ENCODE measurements around the gene ZNF335.

- TF ChIP-seq CTCF (IDR thresholded peaks at IDR 0.05) = no peak
- TF ChIP-seq ZFX (IDR thresholded peaks at IDR 0.05; ENCODE audit: borderline replicate concordance) = no peak
Observed at GRCh38 chr20:45912344-45912682, 59.7 kb downstream of the ZNF335 start.
